SK-N-SH (cell line): ENCODE data around the gene TGM6. TPM values are rescaled to one million over a fixed set of nuclear protein-coding genes. Genes with fewer than 3 reads are reported as not detected.

Experiments used
- CTCF ChIA-PET: fragments of 300-600, 350-600 bp; formaldehyde crosslinking; extraction: SDS; loops from one replicate; lab custom pipeline; 2021; lab: Yijun Ruan, JAX
- POLR2A ChIA-PET: fragments of 350-600 bp; sonication (Branson Sonifier 250); formaldehyde crosslinking; extraction: SDS; loops from one replicate; lab custom pipeline; 2020; ENCODE audit warnings: antibody characterized with exemption, inconsistent platforms; lab: Yijun Ruan, JAX
- DNase-seq: peaks from one replicate; pipeline ENCODE4 v3.0.0; 2012
- H2AFZ ChIP-seq: fragments of 200-600 bp; sonication (generic); 2 replicates; pipeline ENCODE4 v1.8.1; 2016; ENCODE audit warnings: antibody characterized with exemption, mild to moderate bottlenecking, low read depth
- H3F3A ChIP-seq: fragments of 200-600 bp; sonication (generic); replicated peaks from 2 replicates; pipeline ENCODE3; 2016; ENCODE audit warnings: antibody characterized with exemption, mild to moderate bottlenecking; ENCODE audit not compliant: insufficient read depth
- H3K27ac ChIP-seq, 2 experiments: fragments of 200-500 bp in 1 of 2; fragments of 200-600 bp in 1 of 2; sonication (Bioruptor generic) in 1 of 2; sonication (generic), shearing (Covaris generic) in 1 of 2; 2 replicates each; pipeline versions ENCODE4 v1.5.1 to v1.6.1; 2014 to 2016; ENCODE audit warnings: low read depth in 2 of 2, inconsistent platforms in 1 of 2, low read length in 1 of 2, mild to moderate bottlenecking in 1 of 2, mixed read lengths in 1 of 2
- H3K27me3 ChIP-seq: fragments of 200-600 bp; sonication (generic), shearing (Covaris generic); 2 replicates; pipeline ENCODE4 v1.6.1; 2016; ENCODE audit warnings: mixed run types; ENCODE audit not compliant: insufficient read depth
- H3K36me3 ChIP-seq, 2 experiments: fragments of 200-500 bp in 1 of 2; fragments of 200-600 bp in 1 of 2; sonication (Bioruptor generic) in 1 of 2; sonication (generic) in 1 of 2; replicated peaks in 1 of 2; 2 replicates each; pipeline versions ENCODE3 to v1.5.1; 2014 to 2016; ENCODE audit warnings: low read length in 1 of 2, mild to moderate bottlenecking in 1 of 2; ENCODE audit not compliant: insufficient read depth in 2 of 2, control insufficient read depth in 1 of 2
- H3K4me1 ChIP-seq, 2 experiments: fragments of 200-500 bp in 1 of 2; fragments of 200-600 bp in 1 of 2; sonication (Bioruptor generic) in 1 of 2; sonication (generic), shearing (Covaris generic) in 1 of 2; 2 replicates each; pipeline versions ENCODE4 v1.5.1 to v1.6.1; 2014 to 2016; ENCODE audit warnings: low read depth in 1 of 2, low read length in 1 of 2, mixed run types in 1 of 2; ENCODE audit not compliant: insufficient read depth in 2 of 2, control insufficient read depth in 1 of 2
- H3K4me2 ChIP-seq: fragments of 200-600 bp; sonication (generic), shearing (Covaris generic); 2 replicates; pipeline ENCODE4 v1.6.1; 2017; ENCODE audit warnings: mixed run types
- H3K4me3 ChIP-seq, 2 experiments: fragments of 200-500 bp in 1 of 2; fragments of 200-600 bp in 1 of 2; sonication (Bioruptor generic) in 1 of 2; sonication (generic), shearing (Covaris generic) in 1 of 2; 2 replicates each; pipeline versions ENCODE4 v1.5.1 to v1.8.1; 2014 to 2016; ENCODE audit warnings: low read depth in 2 of 2, inconsistent platforms in 1 of 2, low read length in 1 of 2, mild to moderate bottlenecking in 1 of 2, mixed read lengths in 1 of 2, moderate library complexity in 1 of 2
- H3K79me2 ChIP-seq: fragments of 200-600 bp; sonication (generic); 2 replicates; pipeline ENCODE4 v1.8.1; 2017; ENCODE audit warnings: mild to moderate bottlenecking; ENCODE audit not compliant: insufficient read depth
- H3K9ac ChIP-seq: fragments of 200-600 bp; sonication (generic); 2 replicates; pipeline ENCODE4 v1.6.1; 2017; ENCODE audit warnings: mixed run types
- H3K9me2 ChIP-seq: fragments of 200-600 bp; sonication (generic); 2 replicates; pipeline ENCODE4 v1.6.1; 2017; ENCODE audit warnings: mixed run types
- H3K9me3 ChIP-seq: fragments of 200-600 bp; sonication (generic); 2 replicates; pipeline ENCODE4 v1.6.1; 2017; ENCODE audit warnings: mixed run types, mild to moderate bottlenecking, moderate library complexity
- H4K20me1 ChIP-seq: fragments of 200-600 bp; sonication (generic); 2 replicates; pipeline ENCODE4 v1.6.1; 2017; ENCODE audit warnings: mild to moderate bottlenecking, mixed run types; ENCODE audit not compliant: insufficient read depth
- EZH2phosphoT487 ChIP-seq: fragments of 200-600 bp; sonication (generic); IDR thresholded peaks from 2 replicates; pipeline ENCODE4 v1.6.1; 2017; ENCODE audit warnings: low read depth, mixed run types, mild to moderate bottlenecking, antibody characterized with exemption, moderate library complexity, borderline replicate concordance
- FOXJ3 ChIP-seq: sonication (generic); formaldehyde crosslinking; IDR thresholded peaks from 2 replicates; pipeline ENCODE4 v1.5.1; 2020; ENCODE audit warnings: mild to moderate bottlenecking, missing genetic modification reagents
- FOXM1 ChIP-seq: IDR thresholded peaks from 2 replicates; pipeline ENCODE4 v1.4.0; 2012; ENCODE audit warnings: low read depth, mild to moderate bottlenecking
- GABPA ChIP-seq: IDR thresholded peaks from 2 replicates; pipeline ENCODE4 v1.4.0; 2012; ENCODE audit warnings: low read depth, mild to moderate bottlenecking
- GATA2 ChIP-seq: sonication (generic); formaldehyde crosslinking; IDR thresholded peaks from 2 replicates; pipeline ENCODE4 v1.5.0; 2020; ENCODE audit warnings: mild to moderate bottlenecking, missing genetic modification reagents
- JUND ChIP-seq: IDR thresholded peaks from 2 replicates; pipeline ENCODE4 v1.4.0; 2012
- MEF2A ChIP-seq: IDR thresholded peaks from 2 replicates; pipeline ENCODE4 v1.4.0; 2012; ENCODE audit warnings: low read depth, borderline replicate concordance
- MXI1 ChIP-seq: IDR thresholded peaks from 2 replicates; pipeline ENCODE4 v1.6.1; 2012; ENCODE audit warnings: mild to moderate bottlenecking, low read depth, low read length, improper control_type of control experiment
- NRF1 ChIP-seq: IDR thresholded peaks from 2 replicates; pipeline ENCODE4 v1.6.1; 2012; ENCODE audit warnings: low read depth, mild to moderate bottlenecking, low read length
- RAD21 ChIP-seq: IDR thresholded peaks from 2 replicates; pipeline ENCODE4 v1.6.1; 2012; ENCODE audit warnings: mild to moderate bottlenecking, low read length
- RXRA ChIP-seq: IDR thresholded peaks from 2 replicates; pipeline ENCODE4 v1.4.0; 2012; ENCODE audit warnings: low read depth, mild to moderate bottlenecking, borderline replicate concordance
- SMC3 ChIP-seq: IDR thresholded peaks from 2 replicates; pipeline ENCODE4 v1.6.1; 2012; ENCODE audit warnings: low read depth, low read length, improper control_type of control experiment
- TCF12 ChIP-seq: IDR thresholded peaks from 2 replicates; pipeline ENCODE4 v1.4.0; 2012
- TEAD4 ChIP-seq: IDR thresholded peaks from 2 replicates; pipeline ENCODE4 v1.4.0; 2012; ENCODE audit warnings: mild to moderate bottlenecking, borderline replicate concordance; ENCODE audit not compliant: insufficient read depth
- USF1 ChIP-seq: IDR thresholded peaks from 2 replicates; pipeline ENCODE4 v1.4.0; 2012; ENCODE audit warnings: low read depth, borderline replicate concordance
- WGBS: methylation state at CpG from one replicate; pipeline ENCODE4 v1.1.6; 2017; ENCODE audit warnings: low lambda C conversion rate; 5-methylcytosine and 5-hydroxymethylcytosine counted together
- polyA plus RNA-seq, 3 experiments: library from polyadenylated mRNA; depleted of rRNA; stranded (reverse); fragments of >200 nt; gene quantifications; 2 replicates each; pipeline ENCODE4 v1.2.3, GENCODE V29; 2012
- TF ChIP-seq, protein P1 (sequence below): IDR thresholded peaks from 2 replicates; pipeline ENCODE4 v1.6.1; 2012; ENCODE audit warnings: mild to moderate bottlenecking, low read depth, low read length, moderate library complexity

Gene TGM6
- polyA plus RNA-seq, 1 of the 3 experiments (the other 2 are of a cell fraction), result not detected

DNA sequence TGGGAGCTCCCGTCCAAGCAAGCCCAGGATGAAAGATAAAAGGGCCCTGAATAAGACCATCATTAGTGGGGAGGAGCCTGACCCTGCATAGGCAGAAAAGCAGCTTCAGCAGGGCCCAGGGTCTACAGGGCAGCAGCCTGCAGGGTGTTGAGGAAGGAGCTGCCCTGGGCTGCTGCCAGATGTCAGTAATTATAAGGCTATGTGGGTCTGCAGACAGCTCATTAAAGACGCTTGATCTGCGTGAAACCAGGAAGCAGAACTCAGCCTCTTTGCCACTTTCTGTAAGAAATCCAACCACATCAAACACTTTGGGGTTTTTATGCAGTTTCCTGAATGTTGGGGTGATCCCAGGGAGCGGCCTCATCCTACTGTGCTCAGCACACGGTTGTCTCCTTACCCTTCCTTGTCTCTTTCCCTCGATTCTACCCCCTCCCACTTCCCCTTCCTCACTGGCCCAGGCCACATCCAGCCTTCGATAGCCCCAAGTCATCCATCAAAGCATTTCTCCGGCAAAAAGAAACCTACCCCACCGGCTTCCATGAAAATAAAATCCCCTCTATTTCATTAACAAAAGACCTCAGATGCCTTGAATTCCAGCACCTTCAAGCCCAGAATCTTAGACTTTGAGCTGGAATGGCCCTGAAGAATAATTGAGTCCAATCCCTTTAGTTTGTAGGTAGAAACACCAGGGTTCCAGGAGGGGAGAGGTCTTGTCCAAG is 1.0 kb upstream of the TGM6 start:
- H3K79me2 ChIP-seq, result no peaks in the 10 kb centered on the region
- H4K20me1 ChIP-seq, result no peaks in the 10 kb centered on the region
- H2AFZ ChIP-seq, result no peak overlapping the region
- TF ChIP-seq GATA2 (no peak), RAD21 (no peak)
- TF ChIP-seq, all 33 proteins: peak for 0
- H3K4me2 ChIP-seq, result no peak overlapping the region
- H3K36me3 ChIP-seq, result no peaks in the 10 kb centered on the region
- no peak overlapping the region for H3K4me3 ChIP-seq
- 56% methylated on average over 9 of the region's 9 CpGs for WGBS
- H3K27ac ChIP-seq, result no peak overlapping the region
- POLR2A ChIA-PET, result no interaction called here
- H3F3A ChIP-seq, result peaks cover 2% of the 10 kb centered on the region
- H3K4me1 ChIP-seq, result peaks cover 0 to 12% of the 10 kb centered on the region in 2 experiments; a peak in 2 of 4 replicates
- no peaks in the 10 kb centered on the region for H3K9me2 ChIP-seq
- CTCF ChIA-PET, result interaction anchor here (0.9 kb wide), 1 partner anchor 172 kb away, joined by 3 read pairs; no protein-coding TSS in a partner anchor
- no peaks in the 10 kb centered on the region for H3K9me3 ChIP-seq
- no peak overlapping the region for H3K9ac ChIP-seq
- H3K27me3 ChIP-seq, result no peaks in the 10 kb centered on the region
- DNase-seq, result no peak

GRCh38 chr20:2381303-2381702 is 602 bp downstream of the TGM6 start:
- no peaks in the 10 kb centered on the region for H3K9me3 ChIP-seq
- H3K79me2 ChIP-seq, result no peaks in the 10 kb centered on the region
- H3K4me3 ChIP-seq, result no peak overlapping the region
- H3K4me2 ChIP-seq, result no peak overlapping the region
- H3K9me2 ChIP-seq, result no peaks in the 10 kb centered on the region
- no peak overlapping the region for H3K9ac ChIP-seq
- H3K27me3 ChIP-seq, result no peaks in the 10 kb centered on the region
- TF ChIP-seq MXI1 (no peak), FOXJ3 (no peak), EZH2phosphoT487 (no peak), FOXM1 (no peak), GATA2 (no peak), GABPA (no peak), MEF2A (no peak), NRF1 (no peak)
- H4K20me1 ChIP-seq, result no peaks in the 10 kb centered on the region
- ChIA-PET CTCF (interaction anchor here (0.9 to 2.0 kb wide), 4 partner anchors 11 to 74 kb away, joined by 3 to 6 read pairs (median 4); no protein-coding TSS in a partner anchor), POLR2A (no interaction called here)
- WGBS, result 62% methylated on average over 5 of the region's 7 CpGs
- peaks cover 14% of the 10 kb centered on the region for H3F3A ChIP-seq
- H3K27ac ChIP-seq, result no peak overlapping the region
- no peak for DNase-seq
- no peak overlapping the region for H2AFZ ChIP-seq
- no peaks in the 10 kb centered on the region for H3K36me3 ChIP-seq
- H3K4me1 ChIP-seq, result peaks cover 0 to 28% of the 10 kb centered on the region in 2 experiments; a peak in 3 of 4 replicates

GRCh38 chr20:2382833-2383232 is 2.1 kb downstream of the TGM6 start:
- H3K36me3 ChIP-seq, result no peaks in the 10 kb centered on the region
- H3K4me2 ChIP-seq, result peak overlapping the region; percentile 23; the same call in 1 of the 2 replicates
- no peaks in the 10 kb centered on the region for H3K27me3 ChIP-seq
- H3F3A ChIP-seq, result peaks cover 19% of the 10 kb centered on the region
- no peaks in the 10 kb centered on the region for H3K9me3 ChIP-seq
- H4K20me1 ChIP-seq, result no peaks in the 10 kb centered on the region
- H2AFZ ChIP-seq, result no peak overlapping the region
- ChIA-PET POLR2A (no interaction called here), CTCF (interaction anchor here (1.4 to 2.0 kb wide), 3 partner anchors 69 to 175 kb away, joined by 3 to 6 read pairs (median 5); no protein-coding TSS in a partner anchor)
- WGBS, result 88% methylated on average over 2 of the region's 2 CpGs
- no peak for DNase-seq
- H3K9me2 ChIP-seq, result no peaks in the 10 kb centered on the region
- H3K79me2 ChIP-seq, result no peaks in the 10 kb centered on the region
- H3K9ac ChIP-seq, result no peak overlapping the region
- no peak overlapping the region for H3K4me3 ChIP-seq
- no peak overlapping the region for H3K27ac ChIP-seq
- H3K4me1 ChIP-seq, result peaks cover 0 to 31% of the 10 kb centered on the region in 2 experiments; a peak in 3 of 4 replicates
- TF ChIP-seq RXRA (no peak), JUND (no peak), GABPA (no peak), SMC3 (no peak), TEAD4 (no peak), TCF12 (no peak), USF1 (no peak)
- TF ChIP-seq, protein P1, sequence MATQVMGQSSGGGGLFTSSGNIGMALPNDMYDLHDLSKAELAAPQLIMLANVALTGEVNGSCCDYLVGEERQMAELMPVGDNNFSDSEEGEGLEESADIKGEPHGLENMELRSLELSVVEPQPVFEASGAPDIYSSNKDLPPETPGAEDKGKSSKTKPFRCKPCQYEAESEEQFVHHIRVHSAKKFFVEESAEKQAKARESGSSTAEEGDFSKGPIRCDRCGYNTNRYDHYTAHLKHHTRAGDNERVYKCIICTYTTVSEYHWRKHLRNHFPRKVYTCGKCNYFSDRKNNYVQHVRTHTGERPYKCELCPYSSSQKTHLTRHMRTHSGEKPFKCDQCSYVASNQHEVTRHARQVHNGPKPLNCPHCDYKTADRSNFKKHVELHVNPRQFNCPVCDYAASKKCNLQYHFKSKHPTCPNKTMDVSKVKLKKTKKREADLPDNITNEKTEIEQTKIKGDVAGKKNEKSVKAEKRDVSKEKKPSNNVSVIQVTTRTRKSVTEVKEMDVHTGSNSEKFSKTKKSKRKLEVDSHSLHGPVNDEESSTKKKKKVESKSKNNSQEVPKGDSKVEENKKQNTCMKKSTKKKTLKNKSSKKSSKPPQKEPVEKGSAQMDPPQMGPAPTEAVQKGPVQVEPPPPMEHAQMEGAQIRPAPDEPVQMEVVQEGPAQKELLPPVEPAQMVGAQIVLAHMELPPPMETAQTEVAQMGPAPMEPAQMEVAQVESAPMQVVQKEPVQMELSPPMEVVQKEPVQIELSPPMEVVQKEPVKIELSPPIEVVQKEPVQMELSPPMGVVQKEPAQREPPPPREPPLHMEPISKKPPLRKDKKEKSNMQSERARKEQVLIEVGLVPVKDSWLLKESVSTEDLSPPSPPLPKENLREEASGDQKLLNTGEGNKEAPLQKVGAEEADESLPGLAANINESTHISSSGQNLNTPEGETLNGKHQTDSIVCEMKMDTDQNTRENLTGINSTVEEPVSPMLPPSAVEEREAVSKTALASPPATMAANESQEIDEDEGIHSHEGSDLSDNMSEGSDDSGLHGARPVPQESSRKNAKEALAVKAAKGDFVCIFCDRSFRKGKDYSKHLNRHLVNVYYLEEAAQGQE, result no peak
